Measurements from ENCODE around the gene DUOX2. TPM values are rescaled to one million over a fixed set of nuclear protein-coding genes. Genes with fewer than 3 reads are reported as not detected.
A peak's percentile ranks its signal among the peaks of the same experiment; 100 is the strongest.

DUOX2 gene
- total and polyA plus RNA-seq, 2 of the 8 experiments (the other 6 are each of a cell fraction or from before 2014, with no cell fraction given) = 0.08 TPM; not detected in 1

DNA sequence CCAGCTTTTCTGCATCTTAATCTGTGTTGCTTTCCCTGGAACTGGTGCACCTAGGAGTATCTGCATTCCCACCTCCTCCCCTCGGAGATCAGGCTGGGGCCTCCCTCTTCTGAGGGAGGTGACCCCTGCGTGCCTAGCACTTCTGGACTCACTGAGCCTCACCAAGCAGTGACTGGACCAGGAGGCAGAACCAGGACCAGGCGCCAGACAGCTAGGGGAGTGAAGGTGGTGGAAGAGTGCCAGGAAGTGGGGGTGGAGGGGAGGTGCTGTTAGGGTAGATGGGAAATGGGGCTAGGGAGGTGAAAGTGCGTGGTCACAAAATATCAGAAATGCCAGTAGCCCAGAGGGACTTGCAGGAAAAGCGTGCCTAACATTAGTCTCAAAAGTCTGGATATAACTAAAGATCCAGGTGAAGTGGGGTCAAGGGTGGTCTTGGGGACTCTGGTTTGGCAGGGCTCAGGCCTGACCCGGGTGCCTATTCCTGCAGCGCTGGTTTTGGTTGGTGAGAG lies 1.4 kb upstream of the DUOX2 start:
- CTCF ChIA-PET (ENCODE audit: partially characterized antibody) = interaction anchor here (1.0 to 5.5 kb wide), 7 partner anchors 10 to 261 kb away, joined by 3 to 45 read pairs (median 4); partner anchors contain the start of genes DUOX1 and DUOXA1
- Histone ChIP-seq H3K27me3 (replicated peaks in 1 of 4; ENCODE audit: control insufficient read depth in 3 of 4, extremely low read depth in 1 of 4, insufficient read depth in 3 of 4, low read length in 3 of 4) (peaks cover 73 to 81% (median 74%) of the 10 kb centered on the region in 4 experiments), H3K4me1 (replicated peaks in 1 of 4; ENCODE audit: control insufficient read depth in 3 of 4, insufficient read depth in 4 of 4, low read length in 3 of 4) (peaks cover 0 to 31% (median 24%) of the 10 kb centered on the region in 4 experiments; a peak in 6 of 7 replicates), H2BK120ac (replicated peaks; ENCODE audit: low read depth, low read length) (no peak overlapping the region), H2AK5ac (ENCODE audit: low read depth, low read length) (no peak overlapping the region), H3K56ac (replicated peaks; ENCODE audit: insufficient read length, low read depth, low read length) (no peak overlapping the region), H3K27ac (ENCODE audit: low read depth, low read length) (no peak overlapping the region), H3K4ac (replicated peaks; ENCODE audit: insufficient read length, low read depth, low read length) (no peak overlapping the region), H2BK20ac (ENCODE audit: low read length) (peak overlapping the region; percentile 32; the same call in 1 of the 2 replicates), H2BK12ac (ENCODE audit: low read depth, low read length) (peak overlapping the region; percentile 60; the same call in 1 of the 2 replicates), H3K23ac (ENCODE audit: insufficient read length) (no peak overlapping the region), H3K79me1 (ENCODE audit: low read depth, low read length) (no peaks in the 10 kb centered on the region), H3K9me3 (ENCODE audit: insufficient read depth in 2 of 2, low read depth in 1 of 2, low read length in 1 of 2) (no peaks in the 10 kb centered on the region; a peak in 1 of 4 replicates), H4K8ac (ENCODE audit: extremely low read depth, insufficient read depth, low read length) (no peak overlapping the region), H3K18ac (ENCODE audit: extremely low read depth, low read length) (no peak overlapping the region), H3K36me3 (ENCODE audit: control insufficient read depth in 2 of 4, insufficient read depth in 4 of 4, low read length in 3 of 4) (peaks cover 0 to 7% (median 0%) of the 10 kb centered on the region in 4 experiments; a peak in 1 of 8 replicates), H3K79me2 (ENCODE audit: control insufficient read depth in 1 of 2, insufficient read depth in 2 of 2, low read length in 2 of 2) (no peaks in the 10 kb centered on the region), H4K91ac (replicated peaks; ENCODE audit: insufficient read length, low read length) (no peak overlapping the region), H3K9ac (replicated peaks in 1 of 4; ENCODE audit: extremely low read depth in 1 of 4, low read depth in 3 of 4, low read length in 3 of 4) (no peak overlapping the region), H4K5ac (ENCODE audit: insufficient read length, low read depth, low read length) (no peak overlapping the region), H2AFZ (ENCODE audit: low read length) (no peak overlapping the region), H4K20me1 (replicated peaks in 1 of 2; ENCODE audit: control insufficient read depth in 1 of 2, insufficient read depth in 2 of 2, low read length in 2 of 2) (peaks cover 21 to 44% of the 10 kb centered on the region in 2 experiments), H2BK5ac (ENCODE audit: low read depth, low read length) (no peak overlapping the region), H3K23me2 (ENCODE audit: low read depth, low read length) (peaks cover 6% of the 10 kb centered on the region; the same call in 1 of the 2 replicates), H2BK15ac (ENCODE audit: low read length) (peak overlapping the region; percentile 88; the same call in 1 of the 2 replicates), H3K4me2 (ENCODE audit: insufficient read depth in 1 of 2, low read depth in 2 of 2, low read length in 2 of 2) (no peak overlapping the region; a peak in 1 of 4 replicates), H3K4me3 (ENCODE audit: extremely low read depth in 1 of 4, insufficient read depth in 2 of 4, low read depth in 3 of 4, low read length in 4 of 4) (no peak overlapping the region), H3K14ac (ENCODE audit: insufficient read length) (no peak overlapping the region)
- WGBS, 2 experiments (ENCODE audit: extremely low coverage in 1 of 2, insufficient coverage in 1 of 2, insufficient read length in 1 of 2, insufficient replicate concordance in 2 of 2, low coverage in 1 of 2, low lambda C conversion rate in 2 of 2, missing lambda C conversion rate in 1 of 2) = 27% methylated on average over 7 of the region's 7 CpGs; no CpG with 5 or more reads in 1 of the 2 experiments
- DNase-seq (ENCODE audit: low read depth in 1 of 2, low spot score in 2 of 2) = no peak
- no peak for FAIRE-seq
- POLR2A ChIA-PET (ENCODE audit: partially characterized antibody) = interaction anchor here (1.3 kb wide), 1 partner anchor 50 kb away, joined by 3 read pairs; no protein-coding TSS in a partner anchor
- TF ChIP-seq RNF2 (IDR thresholded peaks at IDR 0.05; ENCODE audit: borderline replicate concordance, low read depth, low read length, missing control alignments, poor library complexity, severe bottlenecking) = no peak
- TF ChIP-seq KDM4A (IDR thresholded peaks at IDR 0.05; ENCODE audit: low read depth, low read length, severe bottlenecking) = no peak
- TF ChIP-seq SP2 (IDR thresholded peaks at IDR 0.05; ENCODE audit: low read length) = no peak
- TF ChIP-seq SIN3A (conservative IDR thresholded peaks at IDR 0.05 in 1 of 2, IDR thresholded peaks at IDR 0.05 in 1 of 2; ENCODE audit: low read depth in 1 of 2, low read length in 2 of 2) = no peak
- no peak for TF ChIP-seq RBBP5 (IDR thresholded peaks at IDR 0.05; ENCODE audit: borderline replicate concordance, low read depth, low read length)
- TF ChIP-seq RAD21 (IDR thresholded peaks at IDR 0.05 in 1 of 2, conservative IDR thresholded peaks at IDR 0.05 in 1 of 2; ENCODE audit: low read depth in 2 of 2, low read length in 2 of 2) = no peak
- TF ChIP-seq RXRA (IDR thresholded peaks at IDR 0.05; ENCODE audit: insufficient read depth, low read depth, low read length) = no peak
- TF ChIP-seq HDAC6 (IDR thresholded peaks at IDR 0.05; ENCODE audit: low read depth, low read length) = no peak
- no peak for TF ChIP-seq KDM1A (IDR thresholded peaks at IDR 0.05; ENCODE audit: borderline replicate concordance, low read length)
- no peak for TF ChIP-seq EP300 (IDR thresholded peaks at IDR 0.05; ENCODE audit: borderline replicate concordance in 1 of 2, low read depth in 2 of 2, low read length in 2 of 2)
- no peak for TF ChIP-seq SP1 (IDR thresholded peaks at IDR 0.05; ENCODE audit: low read depth, low read length)
